COR-L47 (cell line): ENCODE measurements around the gene CCNY.

Source experiments
- DNase-seq: peaks from one replicate; lab custom pipeline; 2025; lab: John Stamatoyannopoulos, UW

CCNY gene

GRCh38 chr10:35452847-35453246 is 116.5 kb downstream of the CCNY start:
- no peak for DNase-seq

- no peak for DNase-seq
Measured at GRCh38 chr10:35453855-35454532, 117.7 kb downstream of the CCNY start.

DNA sequence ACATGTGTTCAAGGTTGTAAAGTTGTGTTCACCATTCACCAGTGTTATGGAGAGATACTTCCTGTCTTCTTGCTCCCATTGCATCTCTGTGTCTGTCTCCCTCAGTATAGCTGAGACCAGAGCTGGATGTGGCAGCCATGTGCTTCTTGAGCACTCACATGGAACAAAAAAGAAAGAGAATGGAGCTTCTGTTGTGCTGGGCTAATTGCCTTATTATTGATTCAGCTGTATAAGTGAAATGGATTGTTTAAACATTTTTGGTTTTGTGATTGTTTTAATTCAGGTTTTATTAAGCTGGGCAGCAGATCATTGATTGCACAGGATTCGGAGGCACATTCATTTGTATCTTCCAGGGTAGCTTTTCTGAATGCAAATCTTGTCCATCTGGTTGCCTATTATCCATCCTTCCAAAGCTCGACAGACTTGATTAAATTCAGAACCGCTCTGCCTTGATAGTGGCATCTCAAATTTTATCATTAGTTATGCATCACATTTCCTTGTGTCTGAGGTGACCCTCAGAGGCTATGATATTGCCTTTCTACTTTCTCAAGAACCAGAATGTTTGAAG is 119.9 kb downstream of the CCNY start:
- DNase-seq, result no peak

DNA sequence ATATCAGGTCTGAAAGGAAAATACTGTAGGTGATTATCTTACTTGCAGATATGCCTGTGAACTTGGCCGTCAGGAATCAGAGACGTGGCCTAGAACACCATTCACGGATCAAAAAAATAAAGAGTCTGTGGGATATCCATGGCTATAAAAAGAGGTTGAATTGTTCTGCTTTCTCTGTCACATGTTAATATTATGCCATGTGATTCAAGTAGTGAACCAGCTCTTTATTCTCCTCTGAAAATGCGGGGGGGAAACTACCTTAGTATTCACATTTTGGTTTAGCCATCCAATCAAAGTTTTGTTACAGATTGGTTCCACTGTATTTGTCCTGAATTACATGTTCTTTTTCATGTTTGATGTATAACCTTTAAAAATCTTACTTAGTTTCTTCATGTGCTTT is 120.5 kb downstream of the CCNY start:
- DNase-seq, result no peak

- no peak for DNase-seq
Measured at GRCh38 chr10:35458500-35459448, 122.5 kb downstream of the CCNY start.

DNA sequence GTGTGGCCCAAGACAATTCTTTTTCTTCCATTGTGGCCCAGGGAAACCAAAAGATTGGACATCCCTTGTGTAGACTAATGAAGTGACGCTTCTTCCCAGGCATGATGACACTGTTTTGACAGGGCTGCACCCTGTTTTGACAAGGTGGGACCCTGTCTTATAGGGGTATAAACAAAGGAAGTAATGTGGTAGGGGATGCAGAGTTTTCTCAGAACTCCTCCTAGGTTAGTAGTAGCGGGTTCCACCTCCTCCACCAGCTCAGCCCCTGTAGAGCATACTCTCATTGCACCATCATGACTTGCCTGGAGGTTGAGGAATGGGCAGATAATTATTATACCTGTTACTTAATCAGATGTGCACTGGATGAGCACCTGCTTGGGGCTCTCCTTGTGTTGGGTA is 123.1 kb downstream of the CCNY start:
- no peak for DNase-seq

- DNase-seq, result no peak
Measured at GRCh38 chr10:35460852-35461460, 124.6 kb downstream of the CCNY start.

DNA sequence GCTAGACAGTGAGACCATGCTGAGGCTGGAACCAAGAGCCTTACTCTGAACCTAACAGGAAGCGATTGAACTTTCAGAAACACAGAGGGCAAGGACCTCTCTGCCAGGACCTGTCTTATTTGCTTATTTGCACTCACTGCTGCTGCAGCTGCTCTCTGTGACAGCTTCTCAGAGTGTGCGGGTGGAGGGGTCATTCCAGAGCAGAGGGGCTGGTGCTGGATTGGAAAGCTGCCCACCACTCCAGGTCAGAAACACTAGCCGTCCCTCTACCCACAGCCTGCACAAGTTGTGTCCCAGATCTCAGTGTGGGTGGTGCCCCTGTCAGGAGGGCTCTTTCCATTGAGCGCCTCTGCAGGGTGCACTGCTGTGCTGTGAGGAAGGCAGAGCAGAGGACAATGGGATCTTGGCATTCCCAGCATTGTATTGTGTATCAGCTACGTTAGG is 126.2 kb downstream of the CCNY start:
- peak; percentile 66 for DNase-seq

GRCh38 chr10:35463105-35463867 is 127.0 kb downstream of the CCNY start:
- DNase-seq, result no peak

DNA sequence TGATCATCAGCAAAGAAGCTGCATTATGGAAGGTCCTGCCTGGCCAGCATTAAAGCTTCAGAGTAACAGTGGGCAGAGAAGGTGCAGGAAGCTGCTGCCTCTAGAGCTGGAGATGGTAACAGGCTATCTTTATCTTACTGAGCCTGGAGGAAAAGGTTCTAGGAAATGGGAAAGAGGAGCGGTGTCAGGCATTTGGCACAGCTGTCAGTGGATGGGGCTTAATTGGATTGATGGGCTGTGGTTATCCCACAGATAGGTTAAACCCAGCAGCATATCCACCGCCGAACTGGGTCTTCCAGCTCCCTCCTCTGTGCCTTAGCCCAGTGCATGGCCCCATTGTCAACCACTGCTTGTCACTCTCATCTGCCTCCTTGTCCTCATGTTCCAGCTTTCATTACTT is 127.6 kb downstream of the CCNY start:
- DNase-seq, result no peak

GRCh38 chr10:35464825-35465456 is 128.6 kb downstream of the CCNY start:
- DNase-seq, result no peak

- no peak for DNase-seq
Measured at GRCh38 chr10:35465673-35466072, 129.4 kb downstream of the CCNY start.

DNA sequence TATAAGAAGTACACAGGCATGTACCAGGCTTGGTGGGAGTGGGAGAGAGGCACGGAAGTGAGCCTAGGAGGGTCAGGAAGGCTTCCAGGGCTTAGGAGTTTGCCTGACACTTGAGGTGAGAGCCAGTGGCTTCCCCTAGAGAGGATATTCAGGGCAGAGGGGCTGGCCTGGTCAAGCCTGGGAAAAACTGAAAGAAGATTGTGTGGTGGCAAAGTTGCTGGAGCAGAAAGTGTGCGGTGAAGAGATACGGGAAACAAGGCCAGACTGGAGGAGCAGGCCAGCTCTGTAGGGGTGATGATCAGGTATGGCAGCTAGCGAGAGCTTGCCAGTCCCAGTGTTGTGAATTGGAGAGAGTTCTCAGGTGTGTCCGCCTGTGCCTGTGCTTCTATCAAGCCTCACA is 129.9 kb downstream of the CCNY start:
- DNase-seq, result no peak

GRCh38 chr10:35466661-35467060 is 130.4 kb downstream of the CCNY start:
- no peak for DNase-seq

- DNase-seq, result no peak
Measured at GRCh38 chr10:35467186-35467585, 130.9 kb downstream of the CCNY start.

GRCh38 chr10:35470248-35470924 is 134.1 kb downstream of the CCNY start:
- peak; percentile 69 for DNase-seq

DNA sequence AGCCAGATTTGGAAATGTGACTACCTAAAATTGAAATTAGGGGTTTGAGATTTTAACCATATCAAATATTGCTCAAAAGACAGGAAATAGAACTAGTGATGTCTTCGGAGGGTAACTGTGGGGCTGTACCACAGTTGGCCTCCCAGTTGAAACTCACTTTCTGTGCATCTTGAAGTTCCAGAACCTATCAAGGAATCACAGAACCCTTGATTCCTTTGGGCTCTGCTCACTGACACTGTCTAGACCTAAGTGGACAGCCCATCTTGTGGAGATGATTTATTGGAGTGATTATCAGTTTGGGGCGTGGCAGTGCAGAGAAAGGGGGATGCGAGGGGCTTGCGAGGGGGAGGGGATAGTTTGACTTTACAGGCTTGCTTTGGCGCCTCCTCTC is 134.6 kb downstream of the CCNY start:
- no peak for DNase-seq

GRCh38 chr10:35471435-35471834 is 135.1 kb downstream of the CCNY start:
- DNase-seq, result no peak

- no peak for DNase-seq
Measured at GRCh38 chr10:35480142-35480541, 143.8 kb downstream of the CCNY start.

DNA sequence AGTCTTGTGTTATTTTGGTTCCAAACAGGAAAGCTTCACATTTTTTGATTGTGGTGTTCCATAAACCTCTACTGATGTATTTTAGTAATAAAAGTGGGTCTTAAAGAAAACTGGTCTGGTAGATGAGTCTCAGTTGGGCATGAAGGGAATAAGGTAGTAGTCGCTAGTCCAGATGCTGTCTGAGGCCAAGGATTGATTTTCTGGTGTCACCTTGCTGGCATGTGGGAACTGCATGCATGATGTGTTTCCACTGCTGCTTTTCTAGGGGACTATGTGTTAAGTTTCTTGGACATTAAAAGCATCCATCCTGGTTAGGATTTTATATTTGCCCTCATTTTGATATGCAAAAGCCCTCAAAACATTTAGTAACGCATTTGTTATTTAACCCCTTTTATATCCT is 145.1 kb downstream of the CCNY start:
- no peak for DNase-seq
